ENCODE results near the gene ZSCAN10. TPM values are rescaled to one million over a fixed set of nuclear protein-coding genes. Genes with fewer than 3 reads are reported as not detected.

ZSCAN10 gene
- total RNA-seq, 5 donors from 2014 or later (not counting 1 experiment from before 2014, with no cell fraction given): 0.19 to 0.64 (median 0.39) TPM; not detected in 1

DNA sequence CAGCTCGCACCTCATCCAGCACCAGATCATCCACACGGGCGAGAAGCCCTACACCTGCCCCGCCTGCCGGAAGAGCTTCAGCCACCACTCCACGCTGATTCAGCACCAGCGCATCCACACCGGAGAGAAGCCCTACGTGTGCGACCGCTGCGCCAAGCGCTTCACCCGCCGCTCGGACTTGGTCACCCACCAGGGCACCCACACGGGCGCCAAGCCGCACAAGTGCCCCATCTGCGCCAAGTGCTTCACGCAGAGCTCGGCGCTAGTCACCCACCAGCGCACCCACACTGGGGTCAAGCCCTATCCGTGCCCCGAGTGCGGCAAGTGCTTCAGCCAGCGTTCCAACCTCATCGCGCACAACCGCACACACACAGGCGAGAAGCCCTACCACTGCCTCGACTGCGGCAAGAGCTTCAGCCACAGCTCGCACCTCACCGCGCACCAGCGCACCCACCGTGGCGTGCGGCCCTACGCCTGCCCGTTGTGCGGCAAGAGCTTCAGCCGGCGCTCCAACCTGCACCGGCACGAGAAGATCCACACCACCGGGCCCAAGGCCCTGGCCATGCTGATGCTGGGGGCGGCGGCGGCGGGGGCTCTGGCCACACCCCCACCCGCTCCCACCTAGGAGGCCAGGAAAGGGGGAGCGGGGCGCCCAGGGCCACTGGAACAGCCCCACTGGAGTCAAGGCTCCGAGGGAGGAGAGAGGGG is 20.8 kb upstream of the ZSCAN10 start:
- 95% methylated on average over 52 of the region's 57 CpGs for WGBS (ENCODE audit: insufficient coverage)

DNA sequence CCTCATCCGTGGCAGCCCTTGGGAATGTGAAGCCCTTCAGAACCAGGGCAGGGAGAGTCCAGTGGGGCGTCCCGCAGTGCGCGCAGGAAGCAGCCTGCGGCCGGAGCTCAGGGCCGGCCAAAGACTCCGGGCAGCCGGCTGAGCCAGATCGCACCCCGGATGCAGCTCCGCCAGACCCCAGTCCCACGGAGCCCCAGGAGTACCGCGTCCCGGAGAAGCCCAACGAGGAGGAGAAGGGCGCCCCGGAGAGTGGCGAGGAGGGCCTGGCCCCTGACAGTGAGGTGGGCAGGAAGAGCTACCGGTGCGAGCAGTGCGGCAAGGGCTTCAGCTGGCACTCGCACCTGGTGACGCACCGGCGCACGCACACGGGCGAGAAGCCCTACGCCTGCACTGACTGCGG is 20.2 kb upstream of the ZSCAN10 start:
- H3K27ac ChIP-seq (ENCODE audit: low read length): no peak overlapping the region
- H3K27me3 ChIP-seq (replicated peaks in 1 of 2; ENCODE audit: control insufficient read depth in 2 of 2, extremely low read depth in 1 of 2, insufficient read depth in 2 of 2, low read length in 1 of 2): peaks cover 0 to 7% of the 10 kb centered on the region in 2 experiments
- no peak overlapping the region for H3K4me3 ChIP-seq (ENCODE audit: control insufficient read depth in 1 of 2, extremely low read depth in 1 of 2, low read length in 1 of 2)
- H3K4me1 ChIP-seq (ENCODE audit: control insufficient read depth in 1 of 2, extremely low read depth in 1 of 2, insufficient read depth in 2 of 2, low read length in 2 of 2): peaks cover 3 to 13% of the 10 kb centered on the region in 2 experiments
- Mint-ChIP-seq H3K4me3 (no peak overlapping the region), H3K36me3 (peaks cover 4% of the 10 kb centered on the region), H3K27me3 (no peaks in the 10 kb centered on the region), H3K4me1 (peaks cover 8 to 13% (median 9%) of the 10 kb centered on the region in 3 donors), H3K27ac (no peak overlapping the region), H3K9me3 (no peaks in the 10 kb centered on the region)
- no peak for DNase-seq
- H3K36me3 ChIP-seq (ENCODE audit: control insufficient read depth in 2 of 2, extremely low read depth in 1 of 2, insufficient read depth in 1 of 2, low read length in 1 of 2): no peaks in the 10 kb centered on the region
- no peaks in the 10 kb centered on the region for H3K9me3 ChIP-seq
- WGBS (ENCODE audit: insufficient coverage): 96% methylated on average over 33 of the region's 33 CpGs
- POLR2A ChIA-PET: no interaction called here
- CTCF ChIA-PET: no interaction called here
- no peak for ATAC-seq (replicated peaks in 1 of 4)

More for the DNA sequence above, 20.8 kb upstream of the ZSCAN10 start:
- no peak overlapping the region for H3K4me3 ChIP-seq (ENCODE audit: control insufficient read depth in 1 of 2, extremely low read depth in 1 of 2, low read length in 1 of 2)
- H3K9me3 ChIP-seq: no peaks in the 10 kb centered on the region
- Mint-ChIP-seq H3K4me1 (peaks cover 13 to 18% (median 13%) of the 10 kb centered on the region in 3 donors), H3K4me3 (no peak overlapping the region), H3K36me3 (no peaks in the 10 kb centered on the region), H3K27ac (no peak overlapping the region), H3K27me3 (no peaks in the 10 kb centered on the region), H3K9me3 (no peaks in the 10 kb centered on the region)
- DNase-seq: no peak
- no peaks in the 10 kb centered on the region for H3K36me3 ChIP-seq (ENCODE audit: control insufficient read depth in 2 of 2, extremely low read depth in 1 of 2, insufficient read depth in 1 of 2, low read length in 1 of 2)
- H3K27ac ChIP-seq (ENCODE audit: low read length): no peak overlapping the region
- H3K27me3 ChIP-seq (replicated peaks in 1 of 2; ENCODE audit: control insufficient read depth in 2 of 2, extremely low read depth in 1 of 2, insufficient read depth in 2 of 2, low read length in 1 of 2): peaks cover 0 to 4% of the 10 kb centered on the region in 2 experiments
- ChIA-PET POLR2A (interaction anchor here in 1 of 2 donors (0.6 kb wide), 1 partner anchor 283 kb away, joined by 4 read pairs; no protein-coding TSS in a partner anchor), CTCF (no interaction called here)
- peaks cover 3 to 14% of the 10 kb centered on the region in 2 experiments for H3K4me1 ChIP-seq (ENCODE audit: control insufficient read depth in 1 of 2, extremely low read depth in 1 of 2, insufficient read depth in 2 of 2, low read length in 2 of 2)
- no peak for ATAC-seq (replicated peaks in 1 of 4)

DNA sequence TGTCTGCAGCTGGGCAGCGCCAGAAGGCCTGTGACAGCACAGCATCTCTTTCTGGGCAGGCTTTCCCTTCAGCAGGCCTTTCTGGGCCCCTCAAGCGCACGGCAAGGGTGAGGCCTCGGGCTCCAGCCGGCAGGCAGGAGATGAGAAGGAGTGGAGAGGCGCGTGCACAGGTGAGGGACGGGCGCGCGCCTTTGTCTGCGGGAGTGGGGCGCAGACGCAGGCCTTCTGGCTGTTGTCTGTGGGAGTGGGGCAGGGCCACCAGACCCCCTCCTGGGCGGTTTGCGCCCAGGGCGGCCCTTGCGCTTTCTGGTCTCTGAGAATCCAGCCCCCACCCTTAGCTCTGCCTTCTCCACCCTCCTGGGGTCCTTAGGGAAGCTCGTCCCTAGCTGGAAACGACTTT is 19.8 kb upstream of the ZSCAN10 start:
- Mint-ChIP-seq H3K4me1 (peaks cover 7 to 13% (median 9%) of the 10 kb centered on the region in 3 donors), H3K27me3 (no peaks in the 10 kb centered on the region), H3K9me3 (no peaks in the 10 kb centered on the region), H3K27ac (no peak overlapping the region), H3K4me3 (no peak overlapping the region), H3K36me3 (peaks cover 4% of the 10 kb centered on the region)
- ChIA-PET POLR2A (no interaction called here), CTCF (no interaction called here)
- no peaks in the 10 kb centered on the region for H3K9me3 ChIP-seq
- no peak overlapping the region for H3K27ac ChIP-seq (ENCODE audit: low read length)
- DNase-seq (no peak), ATAC-seq (replicated peaks in 1 of 4) (no peak)
- peaks cover 3 to 11% of the 10 kb centered on the region in 2 experiments for H3K4me1 ChIP-seq (ENCODE audit: control insufficient read depth in 1 of 2, extremely low read depth in 1 of 2, insufficient read depth in 2 of 2, low read length in 2 of 2)
- no peak overlapping the region for H3K4me3 ChIP-seq (ENCODE audit: control insufficient read depth in 1 of 2, extremely low read depth in 1 of 2, low read length in 1 of 2)
- H3K36me3 ChIP-seq (ENCODE audit: control insufficient read depth in 2 of 2, extremely low read depth in 1 of 2, insufficient read depth in 1 of 2, low read length in 1 of 2): no peaks in the 10 kb centered on the region
- peaks cover 0 to 9% of the 10 kb centered on the region in 2 experiments for H3K27me3 ChIP-seq (replicated peaks in 1 of 2; ENCODE audit: control insufficient read depth in 2 of 2, extremely low read depth in 1 of 2, insufficient read depth in 2 of 2, low read length in 1 of 2)
- WGBS (ENCODE audit: insufficient coverage): 90% methylated on average over 3 of the region's 20 CpGs

DNA sequence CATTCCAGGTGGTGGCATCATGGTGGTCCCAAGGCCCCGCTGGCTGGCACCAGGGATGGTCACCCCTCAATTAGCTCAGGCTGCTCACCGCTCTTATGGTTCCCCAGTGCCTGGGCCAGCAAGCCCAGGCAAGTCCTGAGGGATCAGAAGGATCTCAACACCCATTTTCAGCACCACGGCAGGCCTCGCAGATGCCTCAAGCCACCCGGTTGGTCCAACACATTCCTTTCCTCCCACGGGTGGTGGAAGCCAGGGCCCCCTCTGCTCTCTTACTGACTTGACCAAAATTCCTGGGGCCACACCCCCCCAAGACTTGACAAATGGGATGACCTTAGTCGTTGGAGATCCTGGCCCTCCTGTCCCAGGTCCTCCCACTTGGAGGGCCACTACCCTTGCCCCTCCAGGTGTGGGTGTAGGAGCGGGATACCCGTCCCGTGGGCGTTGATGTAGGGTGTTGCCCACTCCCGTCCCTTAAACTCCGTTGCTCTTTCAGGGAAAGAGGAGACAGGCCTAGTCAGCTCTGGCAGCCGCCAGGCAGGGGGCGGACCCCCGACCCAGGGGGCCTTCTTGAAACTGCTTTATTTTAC is 19.2 kb upstream of the ZSCAN10 start:
- Histone ChIP-seq H3K9me3 (no peaks in the 10 kb centered on the region), H3K4me1 (ENCODE audit: control insufficient read depth in 1 of 2, extremely low read depth in 1 of 2, insufficient read depth in 2 of 2, low read length in 2 of 2) (peaks cover 0 to 6% of the 10 kb centered on the region in 2 experiments), H3K36me3 (ENCODE audit: control insufficient read depth in 2 of 2, extremely low read depth in 1 of 2, insufficient read depth in 1 of 2, low read length in 1 of 2) (no peaks in the 10 kb centered on the region), H3K4me3 (ENCODE audit: control insufficient read depth in 1 of 2, extremely low read depth in 1 of 2, low read length in 1 of 2) (no peak overlapping the region), H3K27ac (ENCODE audit: low read length) (no peak overlapping the region), H3K27me3 (replicated peaks in 1 of 2; ENCODE audit: control insufficient read depth in 2 of 2, extremely low read depth in 1 of 2, insufficient read depth in 2 of 2, low read length in 1 of 2) (peaks cover 0 to 10% of the 10 kb centered on the region in 2 experiments)
- Mint-ChIP-seq H3K27me3 (no peaks in the 10 kb centered on the region), H3K9me3 (no peaks in the 10 kb centered on the region), H3K4me1 (peaks cover 1 to 7% (median 4%) of the 10 kb centered on the region in 3 donors), H3K4me3 (no peak overlapping the region), H3K36me3 (peaks cover 4% of the 10 kb centered on the region), H3K27ac (no peak overlapping the region)
- DNase-seq: no peak
- CTCF ChIA-PET: interaction anchor here in 1 of 2 donors (1.9 kb wide), 1 partner anchor 11 kb away, joined by 9 read pairs; no protein-coding TSS in a partner anchor
- ATAC-seq (replicated peaks in 1 of 4): no peak
- POLR2A ChIA-PET: no interaction called here
- 100% methylated on average over 8 of the region's 16 CpGs for WGBS (ENCODE audit: insufficient coverage)

- Histone ChIP-seq H3K36me3 (ENCODE audit: control insufficient read depth in 2 of 2, extremely low read depth in 1 of 2, insufficient read depth in 1 of 2, low read length in 1 of 2) (peaks cover 0 to 4% of the 10 kb centered on the region in 2 donors), H3K4me1 (ENCODE audit: control insufficient read depth in 1 of 2, extremely low read depth in 1 of 2, insufficient read depth in 2 of 2, low read length in 2 of 2) (no peaks in the 10 kb centered on the region), H3K27me3 (replicated peaks in 1 of 2; ENCODE audit: control insufficient read depth in 2 of 2, extremely low read depth in 1 of 2, insufficient read depth in 2 of 2, low read length in 1 of 2) (peaks cover 0 to 24% of the 10 kb centered on the region in 2 experiments), H3K9me3 (no peaks in the 10 kb centered on the region), H3K4me3 (ENCODE audit: control insufficient read depth in 1 of 2, extremely low read depth in 1 of 2, low read length in 1 of 2) (no peak overlapping the region), H3K27ac (ENCODE audit: low read length) (no peak overlapping the region)
- H3K9me3 Mint-ChIP-seq: no peaks in the 10 kb centered on the region
- CTCF ChIA-PET: interaction anchor here (0.6 to 0.7 kb wide), 3 partner anchors 14 to 102 kb away, joined by 3 to 4 read pairs (median 4); no protein-coding TSS in a partner anchor
- 82% methylated on average over 9 of the region's 14 CpGs for WGBS (ENCODE audit: insufficient coverage)
- no peak overlapping the region for H3K27ac Mint-ChIP-seq
- H3K4me3 Mint-ChIP-seq: no peak overlapping the region
- DNase-seq: no peak
- POLR2A ChIA-PET: interaction anchor here in 1 of 2 donors (0.6 kb wide), 1 partner anchor 41 kb away, joined by 3 read pairs; no protein-coding TSS in a partner anchor
- H3K36me3 Mint-ChIP-seq: peaks cover 4% of the 10 kb centered on the region
- no peak for ATAC-seq (replicated peaks in 1 of 4)
- H3K4me1 Mint-ChIP-seq: no peaks in the 10 kb centered on the region
- H3K27me3 Mint-ChIP-seq: no peaks in the 10 kb centered on the region
Measured at GRCh38 chr16:3115561-3115960, 16.5 kb upstream of the ZSCAN10 start.

GRCh38 chr16:3115003-3115402 is 15.9 kb upstream of the ZSCAN10 start:
- Mint-ChIP-seq H3K27ac (no peak overlapping the region), H3K4me1 (no peaks in the 10 kb centered on the region), H3K4me3 (no peak overlapping the region), H3K9me3 (no peaks in the 10 kb centered on the region), H3K36me3 (peaks cover 4% of the 10 kb centered on the region), H3K27me3 (no peaks in the 10 kb centered on the region)
- H3K27me3 ChIP-seq (replicated peaks in 1 of 2; ENCODE audit: control insufficient read depth in 2 of 2, extremely low read depth in 1 of 2, insufficient read depth in 2 of 2, low read length in 1 of 2): peaks cover 0 to 26% of the 10 kb centered on the region in 2 experiments
- no peaks in the 10 kb centered on the region for H3K4me1 ChIP-seq (ENCODE audit: control insufficient read depth in 1 of 2, extremely low read depth in 1 of 2, insufficient read depth in 2 of 2, low read length in 2 of 2)
- ATAC-seq (replicated peaks in 1 of 4) (no peak), DNase-seq (no peak)
- WGBS (ENCODE audit: insufficient coverage): 94% methylated on average over 10 of the region's 12 CpGs
- no peaks in the 10 kb centered on the region for H3K9me3 ChIP-seq
- no peak overlapping the region for H3K4me3 ChIP-seq (ENCODE audit: control insufficient read depth in 1 of 2, extremely low read depth in 1 of 2, low read length in 1 of 2)
- no peak overlapping the region for H3K27ac ChIP-seq (ENCODE audit: low read length)
- ChIA-PET POLR2A (interaction anchor here in 1 of 2 donors (0.6 kb wide), 1 partner anchor 40 kb away, joined by 3 read pairs; no protein-coding TSS in a partner anchor), CTCF (interaction anchor here (0.6 to 0.7 kb wide), 3 partner anchors 13 to 102 kb away, joined by 3 to 4 read pairs (median 4); no protein-coding TSS in a partner anchor)
- H3K36me3 ChIP-seq (ENCODE audit: control insufficient read depth in 2 of 2, extremely low read depth in 1 of 2, insufficient read depth in 1 of 2, low read length in 1 of 2): peaks cover 0 to 4% of the 10 kb centered on the region in 2 donors
